ENCODE data around the gene LRRC75A. TPM values are rescaled to one million over a fixed set of nuclear protein-coding genes. Genes with fewer than 3 reads are reported as not detected.

Gene LRRC75A
- total RNA-seq, 1 experiment from 2014 or later: 0.24 TPM

Other genes starting within 250 kb of the LRRC75A start
- 44.6 and 46.7 TPM in 2 replicates for gene CENPV, start 138.7 kb downstream of the LRRC75A start, total RNA-seq (2014; rRNA removed; shearing (Covaris generic))
- 707 and 741 TPM in 2 replicates for gene UBB, start 111.1 kb downstream of the LRRC75A start, total RNA-seq (2014; rRNA removed; shearing (Covaris generic))
- 41.8 and 47.6 TPM in 2 replicates for gene TRPV2, start 76.6 kb downstream of the LRRC75A start, total RNA-seq (2014; rRNA removed; shearing (Covaris generic))
- gene ZNF287, start 77.0 kb upstream of the LRRC75A start, total RNA-seq (2014; rRNA removed; shearing (Covaris generic)): 2.6 and 7.6 TPM in 2 replicates
- 3.7 and 3.9 TPM in 2 replicates for gene ZNF624, start 161.7 kb upstream of the LRRC75A start, total RNA-seq (2014; rRNA removed; shearing (Covaris generic))
- gene CCDC144A, start 198.0 kb upstream of the LRRC75A start, total RNA-seq (2014; rRNA removed; shearing (Covaris generic)): not detected in 2 replicates